HepG2 (cell line): ENCODE measurements around the gene TUBB3. TPM values are rescaled to one million over a fixed set of nuclear protein-coding genes. Genes with fewer than 3 reads are reported as not detected.

ENCODE experiments used
- ARNTL ChIP-seq: sonication (generic); formaldehyde crosslinking; IDR thresholded peaks from 2 replicates; pipeline ENCODE4 v1.4.0; 2020; ENCODE audit warnings: mild to moderate bottlenecking, missing genetic modification reagents
- ATRX ChIP-seq: sonication (generic); formaldehyde crosslinking; IDR thresholded peaks from 2 replicates; pipeline ENCODE4 v1.4.0; 2020; ENCODE audit warnings: missing genetic modification reagents, borderline replicate concordance
- CENPT ChIP-seq: sonication (generic); formaldehyde crosslinking; IDR thresholded peaks from 2 replicates; pipeline ENCODE4 v1.8.0; 2022; ENCODE audit warnings: low read depth, mild to moderate bottlenecking, moderate library complexity, missing genetic modification reagents
- DMAP1 ChIP-seq: IDR thresholded peaks from 2 replicates; pipeline ENCODE4 v1.6.1; 2016
- EED ChIP-seq: sonication (generic); formaldehyde crosslinking; IDR thresholded peaks from 2 replicates; pipeline ENCODE4 v1.5.0; 2020; ENCODE audit warnings: mild to moderate bottlenecking, missing genetic modification reagents
- FOXM1 ChIP-seq: sonication (generic); formaldehyde crosslinking; IDR thresholded peaks from 2 replicates; pipeline ENCODE4 v1.5.0; 2020; ENCODE audit warnings: missing genetic modification reagents
- HDAC2 ChIP-seq: sonication (generic); formaldehyde crosslinking; IDR thresholded peaks from 2 replicates; pipeline ENCODE4 v1.4.0; 2020; ENCODE audit warnings: missing genetic modification reagents
- HMG20B ChIP-seq: conservative IDR thresholded peaks from 2 replicates; pipeline ENCODE4 v1.6.1; 2016; ENCODE audit warnings: missing genetic modification reagents, missing compliant biosample characterization
- HNF4A ChIP-seq: sonication (generic); formaldehyde crosslinking; IDR thresholded peaks from 2 replicates; pipeline ENCODE4 v1.4.0; 2020; ENCODE audit warnings: missing genetic modification reagents
- ZBTB1 ChIP-seq: sonication (generic); formaldehyde crosslinking; IDR thresholded peaks from 2 replicates; pipeline ENCODE4 v1.4.0; 2020; ENCODE audit warnings: missing genetic modification reagents, borderline replicate concordance
- ZFP82 ChIP-seq: sonication (generic); formaldehyde crosslinking; IDR thresholded peaks from 2 replicates; pipeline ENCODE4 v1.5.1; 2020; ENCODE audit warnings: mild to moderate bottlenecking, missing genetic modification reagents, borderline replicate concordance
- ZNF550 ChIP-seq: sonication (generic); formaldehyde crosslinking; IDR thresholded peaks from 2 replicates; pipeline ENCODE4 v1.4.0; 2020; ENCODE audit warnings: mild to moderate bottlenecking, missing genetic modification reagents, borderline replicate concordance
- ZNF614 ChIP-seq: IDR thresholded peaks from 2 replicates; pipeline ENCODE4 v1.6.1; 2018; ENCODE audit warnings: missing biosample characterization, missing genetic modification reagents, inconsistent platforms, borderline replicate concordance
- ZNF792 ChIP-seq: IDR thresholded peaks from 2 replicates; pipeline ENCODE4 v1.6.1; 2016
- polyA plus RNA-seq, 8 experiments: library from polyadenylated mRNA; depleted of rRNA in 3 of 8; stranded (reverse) in 7 of 8; unstranded in 1 of 8; fragments of >200 nt; fragmentation: Illumina TruSeq in 4 of 8; extraction: Trizol in 4 of 8; gene quantifications; 2 replicates each; pipeline versions ENCODE4 v1.2.1 to v1.2.3, GENCODE V29; 2011 to 2016; ENCODE audit warnings: low read depth in 4 of 8, missing spikeins in 1 of 8, mixed read lengths in 1 of 8; ENCODE audit not compliant: insufficient read depth in 1 of 8
- total RNA-seq, 5 experiments: library from RNA; depleted of rRNA; stranded (reverse); fragments of >200 nt; fragmentation: Illumina TruSeq; extraction: Trizol; gene quantifications; 2 replicates each; pipeline ENCODE4 v1.2.3, GENCODE V29; 2016; ENCODE audit warnings: low read depth in 1 of 5
- TF ChIP-seq, protein P1 (sequence below), 2 experiments: fragments of 450-650 bp in 1 of 2; sonication (generic) in 1 of 2; formaldehyde crosslinking in 1 of 2; IDR thresholded peaks; 2 replicates each; pipeline versions ENCODE4 v1.6.1 to v1.8.0; 2016 to 2022; ENCODE audit warnings: antibody characterized with exemption in 1 of 2, mild to moderate bottlenecking in 1 of 2, missing genetic modification reagents in 1 of 2
- TF ChIP-seq, protein P2 (sequence below): sonication (generic); formaldehyde crosslinking; conservative IDR thresholded peaks from 2 replicates; pipeline ENCODE4 v1.8.0; 2022; ENCODE audit warnings: mild to moderate bottlenecking, moderate library complexity, missing genetic modification reagents
- TF ChIP-seq, protein P3 (sequence below): sonication (generic); formaldehyde crosslinking; IDR thresholded peaks from 2 replicates; pipeline ENCODE4 v1.9.0; 2022; ENCODE audit warnings: missing genetic modification reagents, mild to moderate bottlenecking, borderline replicate concordance

Gene TUBB3
- total and polyA plus RNA-seq, 2 of the 13 experiments (the other 11 are each of a cell fraction or from before 2014, with no cell fraction given): 110 to 185 TPM

DNA sequence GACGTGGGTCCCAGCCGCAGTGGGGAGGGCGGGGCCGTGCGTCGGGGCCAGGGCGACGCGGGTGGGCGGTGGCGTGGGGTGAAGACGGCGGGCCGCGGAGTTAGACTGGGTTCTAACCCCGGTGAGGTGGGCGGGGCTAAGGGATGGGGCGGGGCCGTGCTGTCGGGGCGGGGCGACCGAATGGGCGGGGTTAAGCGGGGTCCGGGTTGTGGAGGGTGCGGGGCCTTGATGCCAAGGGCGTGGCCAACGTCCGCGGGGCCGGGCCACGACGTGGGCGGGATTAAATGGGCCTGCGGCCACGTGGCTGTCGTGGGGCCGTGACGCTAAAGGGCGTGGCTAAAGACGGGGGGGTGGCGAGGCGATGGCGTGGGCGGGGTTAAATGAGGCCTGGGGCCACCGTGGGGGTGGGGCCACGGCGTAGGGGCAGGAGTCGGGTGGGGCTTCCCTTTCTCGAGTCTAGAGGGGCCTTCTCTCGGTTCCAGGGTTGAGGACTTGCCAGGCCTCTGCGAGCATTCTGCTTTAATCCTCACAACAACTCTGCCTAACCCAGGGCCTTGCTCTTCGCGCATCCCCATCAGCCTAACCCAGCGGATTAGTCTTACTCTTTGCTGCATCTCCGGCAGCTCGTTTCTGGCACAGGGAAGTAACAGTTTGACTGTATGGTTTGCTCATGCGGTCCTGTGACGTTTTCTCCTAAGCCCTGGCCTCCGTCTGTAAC lies 49.0 kb upstream of the TUBB3 start (continued):
- TF ChIP-seq, protein P1, sequence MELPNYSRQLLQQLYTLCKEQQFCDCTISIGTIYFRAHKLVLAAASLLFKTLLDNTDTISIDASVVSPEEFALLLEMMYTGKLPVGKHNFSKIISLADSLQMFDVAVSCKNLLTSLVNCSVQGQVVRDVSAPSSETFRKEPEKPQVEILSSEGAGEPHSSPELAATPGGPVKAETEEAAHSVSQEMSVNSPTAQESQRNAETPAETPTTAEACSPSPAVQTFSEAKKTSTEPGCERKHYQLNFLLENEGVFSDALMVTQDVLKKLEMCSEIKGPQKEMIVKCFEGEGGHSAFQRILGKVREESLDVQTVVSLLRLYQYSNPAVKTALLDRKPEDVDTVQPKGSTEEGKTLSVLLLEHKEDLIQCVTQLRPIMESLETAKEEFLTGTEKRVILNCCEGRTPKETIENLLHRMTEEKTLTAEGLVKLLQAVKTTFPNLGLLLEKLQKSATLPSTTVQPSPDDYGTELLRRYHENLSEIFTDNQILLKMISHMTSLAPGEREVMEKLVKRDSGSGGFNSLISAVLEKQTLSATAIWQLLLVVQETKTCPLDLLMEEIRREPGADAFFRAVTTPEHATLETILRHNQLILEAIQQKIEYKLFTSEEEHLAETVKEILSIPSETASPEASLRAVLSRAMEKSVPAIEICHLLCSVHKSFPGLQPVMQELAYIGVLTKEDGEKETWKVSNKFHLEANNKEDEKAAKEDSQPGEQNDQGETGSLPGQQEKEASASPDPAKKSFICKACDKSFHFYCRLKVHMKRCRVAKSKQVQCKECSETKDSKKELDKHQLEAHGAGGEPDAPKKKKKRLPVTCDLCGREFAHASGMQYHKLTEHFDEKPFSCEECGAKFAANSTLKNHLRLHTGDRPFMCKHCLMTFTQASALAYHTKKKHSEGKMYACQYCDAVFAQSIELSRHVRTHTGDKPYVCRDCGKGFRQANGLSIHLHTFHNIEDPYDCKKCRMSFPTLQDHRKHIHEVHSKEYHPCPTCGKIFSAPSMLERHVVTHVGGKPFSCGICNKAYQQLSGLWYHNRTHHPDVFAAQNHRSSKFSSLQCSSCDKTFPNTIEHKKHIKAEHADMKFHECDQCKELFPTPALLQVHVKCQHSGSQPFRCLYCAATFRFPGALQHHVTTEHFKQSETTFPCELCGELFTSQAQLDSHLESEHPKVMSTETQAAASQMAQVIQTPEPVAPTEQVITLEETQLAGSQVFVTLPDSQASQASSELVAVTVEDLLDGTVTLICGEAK (IDR thresholded peaks at IDR 0.05): no peak
- TF ChIP-seq, protein P1 (CRISPR knock-in tag; IDR thresholded peaks at IDR 0.05): no peak; the same call in 1 of the 2 replicates
- no peak for TF ChIP-seq ZNF792 (CRISPR knock-in tag)
- TF ChIP-seq ZFP82 (CRISPR knock-in tag): peak; percentile 55; the same call in 1 of the 2 replicates
- TF ChIP-seq FOXM1 (CRISPR knock-in tag): no peak
- TF ChIP-seq ZNF550 (CRISPR knock-in tag): no peak
- 0 out of 2 replicates have a peak, but pooled peaks have one; percentile 8 for TF ChIP-seq HMG20B (CRISPR knock-in tag)
- no peak for TF ChIP-seq ATRX (CRISPR knock-in tag)
- TF ChIP-seq ZNF614 (CRISPR knock-in tag): no peak
- TF ChIP-seq, protein P2, sequence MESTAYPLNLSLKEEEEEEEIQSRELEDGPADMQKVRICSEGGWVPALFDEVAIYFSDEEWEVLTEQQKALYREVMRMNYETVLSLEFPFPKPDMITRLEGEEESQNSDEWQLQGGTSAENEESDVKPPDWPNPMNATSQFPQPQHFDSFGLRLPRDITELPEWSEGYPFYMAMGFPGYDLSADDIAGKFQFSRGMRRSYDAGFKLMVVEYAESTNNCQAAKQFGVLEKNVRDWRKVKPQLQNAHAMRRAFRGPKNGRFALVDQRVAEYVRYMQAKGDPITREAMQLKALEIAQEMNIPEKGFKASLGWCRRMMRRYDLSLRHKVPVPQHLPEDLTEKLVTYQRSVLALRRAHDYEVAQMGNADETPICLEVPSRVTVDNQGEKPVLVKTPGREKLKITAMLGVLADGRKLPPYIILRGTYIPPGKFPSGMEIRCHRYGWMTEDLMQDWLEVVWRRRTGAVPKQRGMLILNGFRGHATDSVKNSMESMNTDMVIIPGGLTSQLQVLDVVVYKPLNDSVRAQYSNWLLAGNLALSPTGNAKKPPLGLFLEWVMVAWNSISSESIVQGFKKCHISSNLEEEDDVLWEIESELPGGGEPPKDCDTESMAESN: no peak; the same call in 1 of the 2 replicates
- TF ChIP-seq, protein P3, sequence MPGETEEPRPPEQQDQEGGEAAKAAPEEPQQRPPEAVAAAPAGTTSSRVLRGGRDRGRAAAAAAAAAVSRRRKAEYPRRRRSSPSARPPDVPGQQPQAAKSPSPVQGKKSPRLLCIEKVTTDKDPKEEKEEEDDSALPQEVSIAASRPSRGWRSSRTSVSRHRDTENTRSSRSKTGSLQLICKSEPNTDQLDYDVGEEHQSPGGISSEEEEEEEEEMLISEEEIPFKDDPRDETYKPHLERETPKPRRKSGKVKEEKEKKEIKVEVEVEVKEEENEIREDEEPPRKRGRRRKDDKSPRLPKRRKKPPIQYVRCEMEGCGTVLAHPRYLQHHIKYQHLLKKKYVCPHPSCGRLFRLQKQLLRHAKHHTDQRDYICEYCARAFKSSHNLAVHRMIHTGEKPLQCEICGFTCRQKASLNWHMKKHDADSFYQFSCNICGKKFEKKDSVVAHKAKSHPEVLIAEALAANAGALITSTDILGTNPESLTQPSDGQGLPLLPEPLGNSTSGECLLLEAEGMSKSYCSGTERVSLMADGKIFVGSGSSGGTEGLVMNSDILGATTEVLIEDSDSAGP (CRISPR knock-in tag): peak; percentile 42; the same call in 1 of the 2 replicates
- peak; percentile 61; the same call in 1 of the 2 replicates for TF ChIP-seq DMAP1 (CRISPR knock-in tag)
- TF ChIP-seq ARNTL (CRISPR knock-in tag): peak; percentile 64; the same call in 1 of the 2 replicates
- no peak for TF ChIP-seq ZBTB1 (CRISPR knock-in tag)
- no peak for TF ChIP-seq CENPT (CRISPR knock-in tag)
- TF ChIP-seq HDAC2 (CRISPR knock-in tag): peak; percentile 5
- TF ChIP-seq EED (CRISPR knock-in tag): no peak
- TF ChIP-seq HNF4A (CRISPR knock-in tag): no peak
